ENCODE data around the gene UNC93B1. TPM values are rescaled to one million over a fixed set of nuclear protein-coding genes. Genes with fewer than 3 reads are reported as not detected.

Gene UNC93B1
- total and polyA plus RNA-seq, 2 of the 13 experiments (the other 11 are each of a cell fraction or from before 2014, with no cell fraction given), result 8.8 to 18.9 TPM

DNA sequence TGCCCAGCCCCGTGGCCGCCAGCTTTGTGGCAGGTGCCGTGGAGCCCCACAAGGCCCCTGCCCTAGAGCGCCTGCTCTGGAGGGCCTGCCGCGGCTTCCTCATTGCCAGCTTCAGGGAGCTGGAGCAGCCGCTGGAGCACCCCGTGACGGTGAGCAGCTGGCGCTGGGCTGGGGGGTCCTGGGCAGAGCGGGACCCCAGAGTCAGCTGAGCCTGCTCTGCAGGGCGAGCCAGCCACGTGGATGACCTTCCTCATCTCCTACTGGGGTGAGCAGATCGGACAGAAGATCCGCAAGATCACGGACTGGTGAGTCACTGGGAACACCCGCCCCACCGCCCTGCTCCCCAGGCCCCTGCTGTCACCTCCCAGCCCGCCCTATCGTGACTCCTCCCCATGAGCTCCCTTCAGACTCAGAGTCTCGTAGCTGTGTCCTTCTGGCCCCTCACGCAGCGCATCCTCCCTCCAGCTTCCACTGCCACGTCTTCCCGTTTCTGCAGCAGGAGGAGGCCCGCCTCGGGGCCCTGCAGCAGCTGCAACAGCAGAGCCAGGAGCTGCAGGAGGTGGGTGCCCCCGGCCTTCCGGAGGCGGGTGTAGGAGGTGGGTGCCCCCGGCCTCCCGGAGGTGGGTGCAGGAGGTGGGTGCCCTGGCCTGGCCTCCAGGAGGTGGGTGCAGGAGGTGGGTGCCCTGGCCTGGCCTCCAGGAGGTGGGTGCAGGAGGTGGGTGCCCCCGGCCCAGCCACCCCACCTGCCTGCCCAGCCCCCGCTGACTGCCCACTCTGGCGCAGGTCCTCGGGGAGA lies 39.6 kb upstream of the UNC93B1 start:
- H3K4me1 ChIP-seq (ENCODE audit: insufficient read depth, low read length), result peaks cover 10% of the 10 kb centered on the region
- no peak overlapping the region for H3K4me2 ChIP-seq (ENCODE audit: low read depth, low read length)
- no peaks in the 10 kb centered on the region for H3K27me3 ChIP-seq (ENCODE audit: control insufficient read depth in 1 of 2, insufficient read depth in 2 of 2, low read length in 2 of 2)
- in situ Hi-C loops (cut with HindIII; ENCODE audit: extremely low pct_ligation_motif_present, low pct_unique_long_range_greater_than_20kb) (no loop called here), intact Hi-C loops (cut with micrococcal nuclease; ENCODE audit: unreplicated experiment) (no loop called here)
- ChIA-PET POLR2A (interaction anchor here (1.7 kb wide), 1 partner anchor 9 kb away, joined by 6 read pairs; no protein-coding TSS in a partner anchor), CTCF (ENCODE audit: low intra/inter-chr PET ratio, low total read pairs) (no interaction called here)
- H2AFZ ChIP-seq (ENCODE audit: low read length), result no peak overlapping the region
- ATAC-seq, result no peak
- DNase-seq (ENCODE audit: low spot score), result no peak
- H3K9ac ChIP-seq (ENCODE audit: insufficient read depth, low read depth, low read length), result no peak overlapping the region
- peaks cover 2 to 19% of the 10 kb centered on the region in 2 experiments; a peak in 4 of 5 replicates for H3K36me3 ChIP-seq (replicated peaks in 1 of 2; ENCODE audit: control insufficient read depth in 1 of 2, insufficient read depth in 2 of 2, low read length in 2 of 2)
- no peak overlapping the region for H3K4me3 ChIP-seq (replicated peaks in 1 of 3; ENCODE audit: insufficient read depth in 1 of 3, low read depth in 2 of 3, low read length in 3 of 3)
- H3K9me3 ChIP-seq (ENCODE audit: low read length), result no peaks in the 10 kb centered on the region
- H3K79me2 ChIP-seq (ENCODE audit: insufficient read depth, low read length), result peaks cover 17% of the 10 kb centered on the region
- H4K20me1 ChIP-seq (ENCODE audit: insufficient read depth, low read length), result no peaks in the 10 kb centered on the region
- BruUV-seq (replicated peaks), result no TSS peak
- H3K27ac ChIP-seq (ENCODE audit: extremely low read length, insufficient read depth, low read length), result no peak overlapping the region
- WGBS (ENCODE audit: low lambda C conversion rate), result 99% methylated on average over 16 of the region's 36 CpGs
- FAIRE-seq, result no peak
- TF ChIP-seq, protein P1, sequence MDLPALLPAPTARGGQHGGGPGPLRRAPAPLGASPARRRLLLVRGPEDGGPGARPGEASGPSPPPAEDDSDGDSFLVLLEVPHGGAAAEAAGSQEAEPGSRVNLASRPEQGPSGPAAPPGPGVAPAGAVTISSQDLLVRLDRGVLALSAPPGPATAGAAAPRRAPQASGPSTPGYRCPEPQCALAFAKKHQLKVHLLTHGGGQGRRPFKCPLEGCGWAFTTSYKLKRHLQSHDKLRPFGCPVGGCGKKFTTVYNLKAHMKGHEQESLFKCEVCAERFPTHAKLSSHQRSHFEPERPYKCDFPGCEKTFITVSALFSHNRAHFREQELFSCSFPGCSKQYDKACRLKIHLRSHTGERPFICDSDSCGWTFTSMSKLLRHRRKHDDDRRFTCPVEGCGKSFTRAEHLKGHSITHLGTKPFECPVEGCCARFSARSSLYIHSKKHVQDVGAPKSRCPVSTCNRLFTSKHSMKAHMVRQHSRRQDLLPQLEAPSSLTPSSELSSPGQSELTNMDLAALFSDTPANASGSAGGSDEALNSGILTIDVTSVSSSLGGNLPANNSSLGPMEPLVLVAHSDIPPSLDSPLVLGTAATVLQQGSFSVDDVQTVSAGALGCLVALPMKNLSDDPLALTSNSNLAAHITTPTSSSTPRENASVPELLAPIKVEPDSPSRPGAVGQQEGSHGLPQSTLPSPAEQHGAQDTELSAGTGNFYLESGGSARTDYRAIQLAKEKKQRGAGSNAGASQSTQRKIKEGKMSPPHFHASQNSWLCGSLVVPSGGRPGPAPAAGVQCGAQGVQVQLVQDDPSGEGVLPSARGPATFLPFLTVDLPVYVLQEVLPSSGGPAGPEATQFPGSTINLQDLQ (CRISPR knock-in tag; IDR thresholded peaks at IDR 0.05), result no peak
- no peak for TF ChIP-seq ZNF616 (CRISPR knock-in tag; IDR thresholded peaks at IDR 0.05; ENCODE audit: low read depth)
- TF ChIP-seq, protein P2, sequence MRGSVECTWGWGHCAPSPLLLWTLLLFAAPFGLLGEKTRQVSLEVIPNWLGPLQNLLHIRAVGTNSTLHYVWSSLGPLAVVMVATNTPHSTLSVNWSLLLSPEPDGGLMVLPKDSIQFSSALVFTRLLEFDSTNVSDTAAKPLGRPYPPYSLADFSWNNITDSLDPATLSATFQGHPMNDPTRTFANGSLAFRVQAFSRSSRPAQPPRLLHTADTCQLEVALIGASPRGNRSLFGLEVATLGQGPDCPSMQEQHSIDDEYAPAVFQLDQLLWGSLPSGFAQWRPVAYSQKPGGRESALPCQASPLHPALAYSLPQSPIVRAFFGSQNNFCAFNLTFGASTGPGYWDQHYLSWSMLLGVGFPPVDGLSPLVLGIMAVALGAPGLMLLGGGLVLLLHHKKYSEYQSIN (CRISPR knock-in tag; IDR thresholded peaks at IDR 0.05; ENCODE audit: borderline replicate concordance), result no peak
- TF ChIP-seq, protein P3, sequence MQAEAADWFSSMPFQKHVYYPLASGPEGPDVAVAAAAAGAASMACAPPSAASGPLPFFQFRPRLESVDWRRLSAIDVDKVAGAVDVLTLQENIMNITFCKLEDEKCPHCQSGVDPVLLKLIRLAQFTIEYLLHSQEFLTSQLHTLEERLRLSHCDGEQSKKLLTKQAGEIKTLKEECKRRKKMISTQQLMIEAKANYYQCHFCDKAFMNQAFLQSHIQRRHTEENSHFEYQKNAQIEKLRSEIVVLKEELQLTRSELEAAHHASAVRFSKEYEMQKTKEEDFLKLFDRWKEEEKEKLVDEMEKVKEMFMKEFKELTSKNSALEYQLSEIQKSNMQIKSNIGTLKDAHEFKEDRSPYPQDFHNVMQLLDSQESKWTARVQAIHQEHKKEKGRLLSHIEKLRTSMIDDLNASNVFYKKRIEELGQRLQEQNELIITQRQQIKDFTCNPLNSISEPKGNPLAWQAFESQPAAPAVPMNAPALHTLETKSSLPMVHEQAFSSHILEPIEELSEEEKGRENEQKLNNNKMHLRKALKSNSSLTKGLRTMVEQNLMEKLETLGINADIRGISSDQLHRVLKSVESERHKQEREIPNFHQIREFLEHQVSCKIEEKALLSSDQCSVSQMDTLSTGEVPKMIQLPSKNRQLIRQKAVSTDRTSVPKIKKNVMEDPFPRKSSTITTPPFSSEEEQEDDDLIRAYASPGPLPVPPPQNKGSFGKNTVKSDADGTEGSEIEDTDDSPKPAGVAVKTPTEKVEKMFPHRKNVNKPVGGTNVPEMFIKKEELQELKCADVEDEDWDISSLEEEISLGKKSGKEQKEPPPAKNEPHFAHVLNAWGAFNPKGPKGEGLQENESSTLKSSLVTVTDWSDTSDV (CRISPR knock-in tag; IDR thresholded peaks at IDR 0.05), result no peak
- no peak for TF ChIP-seq HNF4G (IDR thresholded peaks at IDR 0.05; ENCODE audit: borderline replicate concordance, low read depth, low read length)
- TF ChIP-seq HNF4G (CRISPR knock-in tag; IDR thresholded peaks at IDR 0.05; ENCODE audit: borderline replicate concordance, low read depth), result no peak
- TF ChIP-seq, protein P4, sequence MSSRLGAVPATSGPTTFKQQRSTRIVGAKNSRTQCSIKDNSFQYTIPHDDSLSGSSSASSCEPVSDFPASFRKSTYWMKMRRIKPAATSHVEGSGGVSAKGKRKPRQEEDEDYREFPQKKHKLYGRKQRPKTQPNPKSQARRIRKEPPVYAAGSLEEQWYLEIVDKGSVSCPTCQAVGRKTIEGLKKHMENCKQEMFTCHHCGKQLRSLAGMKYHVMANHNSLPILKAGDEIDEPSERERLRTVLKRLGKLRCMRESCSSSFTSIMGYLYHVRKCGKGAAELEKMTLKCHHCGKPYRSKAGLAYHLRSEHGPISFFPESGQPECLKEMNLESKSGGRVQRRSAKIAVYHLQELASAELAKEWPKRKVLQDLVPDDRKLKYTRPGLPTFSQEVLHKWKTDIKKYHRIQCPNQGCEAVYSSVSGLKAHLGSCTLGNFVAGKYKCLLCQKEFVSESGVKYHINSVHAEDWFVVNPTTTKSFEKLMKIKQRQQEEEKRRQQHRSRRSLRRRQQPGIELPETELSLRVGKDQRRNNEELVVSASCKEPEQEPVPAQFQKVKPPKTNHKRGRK (CRISPR knock-in tag; IDR thresholded peaks at IDR 0.05), result no peak
- TF ChIP-seq ZNF234 (CRISPR knock-in tag; conservative IDR thresholded peaks at IDR 0.05), result no peak
- TF ChIP-seq, protein P5, sequence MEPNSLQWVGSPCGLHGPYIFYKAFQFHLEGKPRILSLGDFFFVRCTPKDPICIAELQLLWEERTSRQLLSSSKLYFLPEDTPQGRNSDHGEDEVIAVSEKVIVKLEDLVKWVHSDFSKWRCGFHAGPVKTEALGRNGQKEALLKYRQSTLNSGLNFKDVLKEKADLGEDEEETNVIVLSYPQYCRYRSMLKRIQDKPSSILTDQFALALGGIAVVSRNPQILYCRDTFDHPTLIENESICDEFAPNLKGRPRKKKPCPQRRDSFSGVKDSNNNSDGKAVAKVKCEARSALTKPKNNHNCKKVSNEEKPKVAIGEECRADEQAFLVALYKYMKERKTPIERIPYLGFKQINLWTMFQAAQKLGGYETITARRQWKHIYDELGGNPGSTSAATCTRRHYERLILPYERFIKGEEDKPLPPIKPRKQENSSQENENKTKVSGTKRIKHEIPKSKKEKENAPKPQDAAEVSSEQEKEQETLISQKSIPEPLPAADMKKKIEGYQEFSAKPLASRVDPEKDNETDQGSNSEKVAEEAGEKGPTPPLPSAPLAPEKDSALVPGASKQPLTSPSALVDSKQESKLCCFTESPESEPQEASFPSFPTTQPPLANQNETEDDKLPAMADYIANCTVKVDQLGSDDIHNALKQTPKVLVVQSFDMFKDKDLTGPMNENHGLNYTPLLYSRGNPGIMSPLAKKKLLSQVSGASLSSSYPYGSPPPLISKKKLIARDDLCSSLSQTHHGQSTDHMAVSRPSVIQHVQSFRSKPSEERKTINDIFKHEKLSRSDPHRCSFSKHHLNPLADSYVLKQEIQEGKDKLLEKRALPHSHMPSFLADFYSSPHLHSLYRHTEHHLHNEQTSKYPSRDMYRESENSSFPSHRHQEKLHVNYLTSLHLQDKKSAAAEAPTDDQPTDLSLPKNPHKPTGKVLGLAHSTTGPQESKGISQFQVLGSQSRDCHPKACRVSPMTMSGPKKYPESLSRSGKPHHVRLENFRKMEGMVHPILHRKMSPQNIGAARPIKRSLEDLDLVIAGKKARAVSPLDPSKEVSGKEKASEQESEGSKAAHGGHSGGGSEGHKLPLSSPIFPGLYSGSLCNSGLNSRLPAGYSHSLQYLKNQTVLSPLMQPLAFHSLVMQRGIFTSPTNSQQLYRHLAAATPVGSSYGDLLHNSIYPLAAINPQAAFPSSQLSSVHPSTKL (CRISPR knock-in tag; IDR thresholded peaks at IDR 0.05), result no peak
- no peak for TF ChIP-seq ZKSCAN5 (CRISPR knock-in tag; IDR thresholded peaks at IDR 0.05)
